Stimulated activated CD4-positive, alpha-beta T cell treated with anti-CD3 and anti-CD28 coated beads, Interleukin-2, amount 100 ng/mL, for 4 hours (primary cell): ENCODE results near the gene LRP2.
"Not testable (repeated sequence)": the region's sequence is repeated elsewhere in the genome, so short reads cannot be mapped to it uniquely, and the experiment has no call there.

Source experiments
- DNase-seq: peaks from one replicate; pipeline ENCODE4 v3.0.0-alpha.2; 2020; ENCODE audit warnings: low read depth

The LRP2 gene

GRCh38 chr2:169362118-169362893, at the start of gene LRP2:
Gene LRP2 (minus strand): TSS chr2:169362534. CDS start chr2:169362399, 135 bp downstream.
- no peak for DNase-seq

GRCh38 chr2:169406891-169407290, 44.6 kb upstream of the LRP2 start:
- DNase-seq, result no peak

- not testable (repeated sequence) for DNase-seq
Measured at GRCh38 chr2:169399491-169399890, 37.2 kb upstream of the LRP2 start.

GRCh38 chr2:169397697-169398096, 35.4 kb upstream of the LRP2 start:
- DNase-seq, result no peak

- no peak for DNase-seq
Measured at GRCh38 chr2:169395821-169396374, 33.6 kb upstream of the LRP2 start.

GRCh38 chr2:169393068-169393590, 30.8 kb upstream of the LRP2 start:
- no peak for DNase-seq

- no peak for DNase-seq
Measured at GRCh38 chr2:169391236-169391635, 28.9 kb upstream of the LRP2 start.

GRCh38 chr2:169388161-169388560, 25.8 kb upstream of the LRP2 start:
- no peak for DNase-seq

GRCh38 chr2:169386722-169387121, 24.4 kb upstream of the LRP2 start:
- no peak for DNase-seq

GRCh38 chr2:169384816-169385215, 22.5 kb upstream of the LRP2 start:
- DNase-seq, result no peak

GRCh38 chr2:169372561-169372960, 10.2 kb upstream of the LRP2 start:
- no peak for DNase-seq

GRCh38 chr2:169366066-169366465, 3.7 kb upstream of the LRP2 start:
- no peak for DNase-seq

- DNase-seq, result no peak
Measured at GRCh38 chr2:169365029-169365480, 2.7 kb upstream of the LRP2 start.

- no peak for DNase-seq
Measured at GRCh38 chr2:169363560-169364150, 1.3 kb upstream of the LRP2 start.

- no peak for DNase-seq
Measured at GRCh38 chr2:169362894-169363559, 693 bp upstream of the LRP2 start.

GRCh38 chr2:169361706-169362117, 622 bp downstream of the LRP2 start:
- no peak for DNase-seq

- no peak for DNase-seq
Measured at GRCh38 chr2:169360984-169361705, 1.2 kb downstream of the LRP2 start.

GRCh38 chr2:169358016-169358415, 4.3 kb downstream of the LRP2 start:
- DNase-seq, result no peak

- DNase-seq, result no peak
Measured at GRCh38 chr2:169354244-169354643, 8.1 kb downstream of the LRP2 start.

- DNase-seq, result no peak
Measured at GRCh38 chr2:169351725-169352124, 10.6 kb downstream of the LRP2 start.

- DNase-seq, result no peak
Measured at GRCh38 chr2:169349535-169349934, 12.8 kb downstream of the LRP2 start.
